22Rv1 (cell line): ENCODE data around the gene PSMC6.

ENCODE experiments used
- CTCF ChIP-seq: fragments of 450-650 bp; IDR thresholded peaks from 2 replicates; pipeline ENCODE4 v1.5.1; 2017; ENCODE audit warnings: mild to moderate bottlenecking
- ZFX ChIP-seq: fragments of 450-650 bp; IDR thresholded peaks from 2 replicates; pipeline ENCODE4 v1.6.1; 2017; ENCODE audit warnings: antibody characterized with exemption, borderline replicate concordance

DNA sequence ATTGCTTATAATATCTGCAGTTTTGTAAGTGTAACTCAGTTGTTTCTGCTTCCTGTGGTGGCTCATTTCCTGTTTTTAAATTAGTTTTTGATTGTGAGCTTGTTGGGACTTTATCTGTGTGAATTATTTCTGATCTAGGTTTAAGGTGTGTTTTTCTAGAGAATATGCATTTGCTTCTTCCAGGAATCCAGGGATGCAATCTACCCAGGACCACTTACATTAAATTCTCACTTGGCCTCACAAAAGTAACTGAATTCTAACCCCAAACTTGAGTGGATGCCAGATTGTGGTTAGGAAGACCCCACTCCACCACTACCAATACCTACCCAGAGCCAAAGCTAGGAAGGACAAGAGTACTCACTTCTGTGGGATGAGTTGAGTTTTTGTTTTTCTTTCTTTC is 34.9 kb downstream of the PSMC6 start:
- TF ChIP-seq CTCF (no peak), ZFX (no peak)
